Fibroblast of skin of left quadriceps (primary cell): ENCODE data around the gene TNK2.
A peak's percentile ranks its signal among the peaks of the same experiment; 100 is the strongest.

Source experiments
- DNase-seq, 2 experiments: peaks; one replicate each; pipeline ENCODE4 v3.0.0-alpha.2; 2013; ENCODE audit warnings: low read depth in 2 of 2

TNK2 gene

GRCh38 chr3:195899701-195900435 is 8.5 kb downstream of the TNK2 start:
- no peak for DNase-seq

DNA sequence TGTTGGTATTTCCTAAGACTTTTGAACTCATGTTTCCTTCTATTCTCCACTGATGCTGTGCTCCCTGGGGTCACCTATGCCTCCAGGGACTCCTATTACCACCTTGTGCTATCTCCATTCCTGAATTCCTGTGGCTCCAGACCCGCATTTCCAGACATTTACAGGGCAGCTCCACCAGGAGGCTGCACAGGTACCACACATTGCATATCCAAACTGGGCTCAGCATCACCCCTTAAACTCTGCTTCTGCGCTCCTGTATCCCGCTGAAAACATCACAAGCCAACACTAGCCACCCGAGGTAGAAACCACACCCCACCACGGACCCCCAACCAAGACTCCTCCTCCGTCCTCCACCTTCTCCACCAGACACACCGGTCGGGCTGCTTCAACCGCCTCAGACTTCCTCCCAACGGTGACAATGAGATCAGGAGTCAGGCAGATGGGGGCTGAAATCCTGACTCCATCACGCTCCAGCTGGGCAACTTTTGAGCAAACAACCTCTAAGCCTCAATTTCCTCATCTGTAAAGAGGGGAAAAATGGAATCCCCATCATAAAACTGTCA is 10.4 kb downstream of the TNK2 start:
- no peak for DNase-seq

GRCh38 chr3:195897081-195897852 is 11.1 kb downstream of the TNK2 start:
- DNase-seq, result no peak

GRCh38 chr3:195896361-195897080 is 11.8 kb downstream of the TNK2 start:
- DNase-seq, result peak in 1 of 2 experiments; percentile 44

DNA sequence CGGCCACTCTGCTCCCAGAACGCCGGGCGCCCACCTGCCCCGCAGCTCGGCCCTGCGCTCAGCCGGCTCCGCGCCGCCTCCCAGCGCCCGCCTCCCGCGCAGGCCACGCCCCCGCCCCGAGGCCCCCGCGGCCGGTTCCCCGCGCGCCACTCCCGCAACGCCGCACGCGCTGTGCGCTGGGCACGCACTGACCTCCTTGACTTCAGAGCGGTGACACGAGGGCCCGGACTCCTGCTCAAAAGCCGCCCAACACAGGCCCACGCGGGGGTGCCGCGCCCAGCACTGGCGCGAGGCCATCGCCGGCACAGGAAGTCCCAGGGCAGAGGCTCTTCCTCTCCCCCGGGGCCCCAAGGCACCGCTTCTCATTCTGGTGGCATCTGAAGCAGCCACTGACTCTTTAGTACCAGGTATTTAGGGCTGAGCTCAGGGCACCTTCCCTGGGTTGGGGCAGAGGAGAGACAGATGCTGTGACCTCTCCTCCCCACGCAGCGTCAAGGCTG is 12.4 kb downstream of the TNK2 start:
- DNase-seq, result no peak

DNA sequence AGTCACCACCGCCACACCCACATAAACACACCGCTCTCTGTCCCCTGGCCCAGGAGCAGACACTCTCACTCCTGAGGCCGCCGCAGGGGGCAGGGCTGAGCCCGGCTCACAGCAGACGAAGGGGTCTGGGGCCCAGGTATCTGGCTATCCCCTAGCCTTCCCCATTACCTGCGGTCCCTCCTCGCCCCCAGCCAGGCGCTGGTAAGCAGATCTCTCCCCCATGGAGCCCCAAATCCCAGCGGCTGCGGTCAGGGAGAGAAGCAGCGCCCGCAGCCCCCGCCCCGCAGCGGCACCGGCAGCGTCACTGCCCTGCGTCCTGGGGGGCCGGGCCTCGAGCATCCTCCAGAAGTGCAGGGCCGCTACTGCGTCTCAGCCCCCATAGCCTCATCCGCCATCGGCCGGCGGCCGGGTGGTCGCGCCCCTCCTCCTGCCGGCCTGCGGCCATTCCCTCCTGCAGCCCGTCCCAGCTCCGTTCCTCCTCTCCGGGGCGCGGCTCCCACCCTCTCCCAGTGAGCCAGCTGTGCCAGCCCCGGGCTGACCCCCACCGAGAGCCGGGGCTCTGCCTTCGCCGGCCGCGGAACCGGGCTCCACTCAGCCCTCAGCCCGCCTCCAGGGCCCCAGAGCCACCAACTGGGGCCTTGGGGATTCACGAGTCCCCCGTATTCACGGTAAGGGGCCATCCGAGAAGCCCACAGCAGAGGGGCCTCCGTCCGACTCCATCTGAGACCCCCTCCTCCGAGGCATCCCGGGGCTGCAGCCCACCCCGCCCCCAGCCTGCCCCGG is 13.1 kb downstream of the TNK2 start:
- DNase-seq, result no peak

- DNase-seq, result no peak
Measured at GRCh38 chr3:195893916-195894465, 14.4 kb downstream of the TNK2 start.

- no peak for DNase-seq
Measured at GRCh38 chr3:195893516-195893915, 14.8 kb downstream of the TNK2 start.

GRCh38 chr3:195893044-195893395 is 15.3 kb downstream of the TNK2 start:
- DNase-seq, result no peak

DNA sequence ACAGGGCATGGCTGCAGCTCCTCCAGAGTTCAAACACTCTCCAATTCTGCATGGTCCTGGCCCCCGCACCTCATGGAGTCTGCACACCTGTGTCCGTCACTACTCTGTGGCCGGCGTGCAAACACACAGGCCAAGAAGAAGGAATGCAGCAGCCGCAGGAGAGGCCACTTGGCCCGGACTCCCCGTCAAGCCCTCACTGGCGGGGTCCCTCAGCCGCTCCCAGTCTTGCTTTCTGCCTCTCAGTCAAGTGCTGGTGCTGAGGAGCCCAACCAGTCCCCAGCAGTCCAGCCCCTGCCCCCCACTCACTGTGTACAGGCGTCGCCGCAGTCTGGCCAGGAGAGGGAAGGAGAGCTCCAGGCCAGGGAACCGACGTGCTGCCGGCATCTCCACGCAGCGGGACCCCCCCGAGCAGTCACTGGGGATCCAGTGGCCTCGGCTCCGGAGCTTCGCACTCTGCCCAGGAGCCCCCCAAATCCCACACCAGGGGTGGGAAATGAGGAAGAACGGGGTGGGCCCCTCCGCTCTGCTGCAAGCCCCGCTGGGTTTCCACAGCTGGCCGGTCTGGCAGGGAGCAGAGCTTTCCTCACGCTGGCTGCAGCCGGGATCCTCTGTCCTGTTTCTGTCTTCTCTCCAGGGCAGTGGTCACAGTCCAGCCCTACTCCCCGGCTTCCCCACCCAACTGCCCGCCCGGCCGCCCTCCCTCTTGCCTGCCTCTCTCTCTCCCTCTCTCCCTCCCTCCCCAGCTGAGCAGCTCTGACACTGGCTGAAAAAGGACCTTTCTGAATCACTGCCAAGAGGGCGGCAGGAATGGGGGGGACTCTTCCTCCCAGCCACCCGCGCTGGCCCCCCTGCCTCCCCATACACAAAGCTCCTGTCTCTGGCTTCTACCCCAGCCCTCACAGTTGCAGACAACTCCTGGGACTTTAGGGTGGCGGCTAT is 16.0 kb downstream of the TNK2 start:
- no peak for DNase-seq

- DNase-seq, result no peak
Measured at GRCh38 chr3:195891431-195892104, 16.8 kb downstream of the TNK2 start.

GRCh38 chr3:195889870-195890295 is 18.5 kb downstream of the TNK2 start:
- no peak for DNase-seq

- DNase-seq, result no peak
Measured at GRCh38 chr3:195888981-195889869, 19.1 kb downstream of the TNK2 start.

- no peak for DNase-seq
Measured at GRCh38 chr3:195888311-195888761, 20.0 kb downstream of the TNK2 start.

GRCh38 chr3:195887670-195888069 is 20.7 kb downstream of the TNK2 start:
- no peak for DNase-seq

GRCh38 chr3:195886181-195887141 is 21.9 kb downstream of the TNK2 start:
- peak; percentile 34 to 42 for DNase-seq
